Glutamatergic neuron (in vitro differentiated cells): ENCODE measurements around the gene ADORA1. TPM values are rescaled to one million over a fixed set of nuclear protein-coding genes. Genes with fewer than 3 reads are reported as not detected.

Source experiments
- DNase-seq: peaks from one replicate; pipeline ENCODE4 v3.0.0; 2022
- H3K27ac Mint-ChIP-seq: one replicate; pipeline ENCODE4 v1.8.0; 2020; ENCODE audit warnings: mild to moderate bottlenecking, mixed read lengths, inconsistent platforms; ENCODE audit not compliant: unreplicated experiment
- H3K27me3 Mint-ChIP-seq: one replicate; pipeline ENCODE4 v1.8.0; 2020; ENCODE audit warnings: mild to moderate bottlenecking, moderate library complexity, mixed read lengths, inconsistent platforms; ENCODE audit not compliant: unreplicated experiment
- H3K36me3 Mint-ChIP-seq: one replicate; pipeline ENCODE4 v1.8.0; 2020; ENCODE audit warnings: mild to moderate bottlenecking, mixed read lengths, inconsistent platforms; ENCODE audit not compliant: unreplicated experiment
- H3K4me1 Mint-ChIP-seq: one replicate; pipeline ENCODE4 v1.8.0; 2020; ENCODE audit warnings: mild to moderate bottlenecking, low read depth, mixed read lengths, inconsistent platforms; ENCODE audit not compliant: unreplicated experiment
- H3K4me3 Mint-ChIP-seq: one replicate; pipeline ENCODE4 v1.8.0; 2020; ENCODE audit warnings: mild to moderate bottlenecking, mixed read lengths, inconsistent platforms; ENCODE audit not compliant: unreplicated experiment
- H3K9me3 Mint-ChIP-seq: one replicate; pipeline ENCODE4 v1.8.0; 2020; ENCODE audit warnings: mild to moderate bottlenecking, moderate library complexity, mixed read lengths, inconsistent platforms; ENCODE audit not compliant: unreplicated experiment
- total RNA-seq: library from RNA; stranded (reverse); fragmentation: NEBNext Ultra II Directional; extraction: Animal tissue kit (Norgen Biotek cat#: 25700); gene quantifications from one replicate; pipeline ENCODE4 v1.2.1, GENCODE V29; 2021; ENCODE audit not compliant: unreplicated experiment
- TF ChIP-seq, protein P1 (sequence below): fragments of 200-600 bp; sonication (generic); IDR thresholded peaks from one replicate; pipeline ENCODE4 v1.5.0; 2021; ENCODE audit not compliant: partially characterized antibody, unreplicated experiment

The ADORA1 gene
- total RNA-seq, 1 donor from 2014 or later: 1.2 TPM

DNA sequence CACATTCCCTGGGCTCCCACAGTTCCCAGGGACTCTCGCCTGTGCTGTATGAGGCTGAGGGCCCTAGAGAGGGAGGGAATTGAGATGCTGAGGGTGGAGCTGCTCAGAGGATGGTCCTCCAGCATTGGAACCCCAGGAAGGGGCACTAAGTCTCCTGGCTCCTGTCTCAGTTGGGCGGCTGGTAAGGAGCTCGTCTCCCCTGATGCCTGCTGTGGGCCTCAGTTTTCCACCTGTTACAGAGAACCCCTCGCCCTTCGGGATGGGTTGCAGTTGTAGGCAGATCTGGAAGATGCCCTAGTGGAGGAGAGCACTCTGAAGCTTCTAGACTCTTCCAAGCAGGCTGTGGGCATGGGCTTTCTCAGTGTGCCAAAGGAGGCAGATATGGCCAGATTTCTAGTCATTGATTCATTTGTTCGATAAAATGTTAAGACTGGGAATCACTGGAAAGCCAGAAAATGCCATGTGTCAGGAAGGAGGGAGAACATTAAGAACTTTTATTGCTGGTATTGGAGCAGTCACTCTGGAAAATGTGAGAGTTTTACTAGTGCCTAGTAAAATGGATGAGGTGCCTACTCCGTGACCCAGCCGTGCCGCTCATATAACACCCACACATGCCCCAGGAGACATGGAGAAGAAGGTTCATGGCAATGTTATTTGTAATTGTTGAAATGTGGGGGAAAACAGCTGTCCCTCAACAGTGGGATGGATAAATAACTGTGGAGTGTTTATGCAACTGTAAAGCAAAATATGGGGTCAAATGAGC is 48.9 kb downstream of the ADORA1 start:
- H3K36me3 Mint-ChIP-seq: no peaks in the 10 kb centered on the region
- H3K27ac Mint-ChIP-seq: peak overlapping the region; percentile 8
- H3K4me3 Mint-ChIP-seq: peak overlapping the region; percentile 52
- DNase-seq: no peak
- TF ChIP-seq, protein P1, sequence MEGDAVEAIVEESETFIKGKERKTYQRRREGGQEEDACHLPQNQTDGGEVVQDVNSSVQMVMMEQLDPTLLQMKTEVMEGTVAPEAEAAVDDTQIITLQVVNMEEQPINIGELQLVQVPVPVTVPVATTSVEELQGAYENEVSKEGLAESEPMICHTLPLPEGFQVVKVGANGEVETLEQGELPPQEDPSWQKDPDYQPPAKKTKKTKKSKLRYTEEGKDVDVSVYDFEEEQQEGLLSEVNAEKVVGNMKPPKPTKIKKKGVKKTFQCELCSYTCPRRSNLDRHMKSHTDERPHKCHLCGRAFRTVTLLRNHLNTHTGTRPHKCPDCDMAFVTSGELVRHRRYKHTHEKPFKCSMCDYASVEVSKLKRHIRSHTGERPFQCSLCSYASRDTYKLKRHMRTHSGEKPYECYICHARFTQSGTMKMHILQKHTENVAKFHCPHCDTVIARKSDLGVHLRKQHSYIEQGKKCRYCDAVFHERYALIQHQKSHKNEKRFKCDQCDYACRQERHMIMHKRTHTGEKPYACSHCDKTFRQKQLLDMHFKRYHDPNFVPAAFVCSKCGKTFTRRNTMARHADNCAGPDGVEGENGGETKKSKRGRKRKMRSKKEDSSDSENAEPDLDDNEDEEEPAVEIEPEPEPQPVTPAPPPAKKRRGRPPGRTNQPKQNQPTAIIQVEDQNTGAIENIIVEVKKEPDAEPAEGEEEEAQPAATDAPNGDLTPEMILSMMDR: no peak
- peaks cover 10% of the 10 kb centered on the region for H3K9me3 Mint-ChIP-seq
- H3K27me3 Mint-ChIP-seq: peaks cover 11% of the 10 kb centered on the region
- peaks cover 25% of the 10 kb centered on the region for H3K4me1 Mint-ChIP-seq

DNA sequence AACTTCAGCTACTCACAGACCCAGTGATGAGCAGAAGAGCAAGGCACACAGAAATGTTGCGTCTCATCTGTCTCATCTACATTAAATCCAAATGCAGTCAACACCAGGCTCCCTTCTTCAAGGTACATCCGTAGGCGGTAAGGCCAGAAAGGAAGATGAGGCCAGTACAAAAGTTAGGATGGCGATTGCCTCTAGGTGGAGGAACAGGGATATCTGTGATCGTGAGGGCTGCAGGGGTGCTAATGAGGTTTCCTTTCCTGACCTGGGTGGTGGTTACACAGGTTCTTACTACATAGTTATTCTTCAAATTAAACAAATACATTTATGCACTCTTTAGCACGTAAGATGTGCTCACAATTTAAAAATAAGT is 49.5 kb downstream of the ADORA1 start:
- H3K4me3 Mint-ChIP-seq: peak overlapping the region; percentile 52
- no peaks in the 10 kb centered on the region for H3K36me3 Mint-ChIP-seq
- H3K27ac Mint-ChIP-seq: no peak overlapping the region
- TF ChIP-seq, protein P1: no peak
- peaks cover 25% of the 10 kb centered on the region for H3K4me1 Mint-ChIP-seq
- peaks cover 11% of the 10 kb centered on the region for H3K27me3 Mint-ChIP-seq
- peaks cover 10% of the 10 kb centered on the region for H3K9me3 Mint-ChIP-seq
- DNase-seq: no peak

DNA sequence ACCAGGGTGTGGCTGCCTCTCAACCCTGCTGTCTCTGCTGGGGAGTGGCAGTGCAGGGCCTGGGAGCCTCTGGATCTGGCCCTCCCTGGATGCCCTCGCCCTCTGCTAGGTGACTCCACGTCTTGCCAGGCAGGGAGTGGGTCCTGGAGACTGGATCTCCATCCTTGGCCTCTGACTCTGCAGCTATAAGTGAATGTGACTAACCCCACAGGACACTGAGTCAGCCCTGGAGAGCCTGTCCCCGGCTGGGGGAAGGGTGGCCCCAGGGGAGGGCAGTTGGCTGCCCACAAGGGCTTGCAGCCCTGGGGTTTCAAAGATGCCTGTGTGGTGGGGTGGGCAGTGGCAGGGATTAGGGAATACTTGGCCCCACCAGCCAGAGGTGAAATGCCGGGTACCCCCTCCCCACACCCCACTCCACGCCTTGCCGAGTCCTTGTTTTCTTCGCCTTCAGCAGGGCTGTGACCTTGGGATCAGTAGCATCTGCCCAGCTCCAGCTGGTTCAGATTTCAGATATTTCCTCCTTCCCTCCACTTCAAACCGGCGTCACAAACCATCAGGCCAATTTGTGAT is 50.0 kb downstream of the ADORA1 start:
- DNase-seq: no peak
- Mint-ChIP-seq H3K4me3 (peak overlapping the region; percentile 62), H3K4me1 (peaks cover 25% of the 10 kb centered on the region), H3K27ac (peak overlapping the region; percentile 34), H3K9me3 (peaks cover 10% of the 10 kb centered on the region), H3K27me3 (peaks cover 11% of the 10 kb centered on the region), H3K36me3 (no peaks in the 10 kb centered on the region)
- TF ChIP-seq, protein P1: no peak

DNA sequence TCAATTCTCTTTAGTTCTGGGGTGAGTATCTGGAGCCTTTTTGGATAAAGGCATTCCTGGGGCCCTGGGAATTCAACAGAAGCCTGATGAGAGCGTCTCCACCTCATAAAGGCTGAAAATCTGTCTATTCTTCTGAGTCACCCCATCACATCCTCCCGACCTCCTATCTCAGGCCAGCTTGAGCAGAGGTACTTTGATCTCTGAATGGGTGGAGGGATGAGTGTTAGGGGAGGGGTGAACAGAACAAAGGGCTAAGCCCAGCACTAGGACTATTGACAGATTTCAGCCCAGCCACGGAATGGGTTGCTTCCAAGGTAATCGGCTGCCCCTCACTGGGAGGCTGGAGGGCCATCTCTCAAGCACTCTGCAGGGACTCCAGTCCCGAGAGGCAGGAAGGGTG is 50.6 kb downstream of the ADORA1 start:
- H3K27ac Mint-ChIP-seq: peak overlapping the region; percentile 34
- peaks cover 11% of the 10 kb centered on the region for H3K27me3 Mint-ChIP-seq
- H3K9me3 Mint-ChIP-seq: peaks cover 10% of the 10 kb centered on the region
- peak overlapping the region; percentile 62 for H3K4me3 Mint-ChIP-seq
- DNase-seq: no peak
- no peaks in the 10 kb centered on the region for H3K36me3 Mint-ChIP-seq
- TF ChIP-seq, protein P1: no peak
- peaks cover 25% of the 10 kb centered on the region for H3K4me1 Mint-ChIP-seq
